Right ventricle myocardium inferior (tissue), 1 donor: ENCODE results near the gene TNFRSF8. TPM values are rescaled to one million over a fixed set of nuclear protein-coding genes. Genes with fewer than 3 reads are reported as not detected.

ENCODE experiments used
- ATAC-seq: fragments of 200-7000 bp; cut with Tn5 transposase; one replicate; pipeline ENCODE4 v1.9.1; 2020; ENCODE audit warnings: mild to moderate bottlenecking, moderate library complexity
- DNase-seq: peaks from one replicate; pipeline ENCODE4 v3.0.0; 2021; ENCODE audit errors: missing footprints
- intact Hi-C: fragments of 100-400 bp; cut with DNase I; formaldehyde crosslinking; loops from one replicate; pipeline ENCODE4 v1.11.0; 2022
- microRNA-seq: library from miRNA; unstranded; fragments of <30 nt; microRNA quantifications from one replicate; pipeline ENCODE4 v1.2.0, GENCODE V29; 2020
- total RNA-seq: library from RNA; stranded (reverse); fragmentation: NEBNext Ultra II Directional; extraction: Animal tissue kit (Norgen Biotek cat#: 25700); gene quantifications from one replicate; pipeline ENCODE4 v1.2.1, GENCODE V29; 2021
- donor health status: DM: no; HTN: yes; CAD: no; lungs with severe emphysema.

TNFRSF8 gene
- total RNA-seq, 1 donor from 2014 or later, result 0.92 TPM

DNA sequence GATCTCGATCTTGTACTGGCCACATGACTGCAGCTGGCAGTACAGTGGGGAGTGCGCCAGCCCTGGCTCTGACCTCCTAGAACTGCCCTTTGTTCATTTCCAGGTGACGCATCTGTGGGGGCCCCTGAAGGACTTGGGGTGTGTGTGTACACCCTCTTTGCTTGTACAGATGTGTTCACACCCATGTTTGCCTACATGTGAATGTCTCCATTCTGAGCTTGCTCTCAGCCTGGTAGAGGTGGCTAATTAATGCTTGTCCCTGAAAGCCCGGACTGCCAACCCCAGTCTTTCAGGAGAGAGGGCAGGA, 123.5 kb downstream of the TNFRSF8 start:
- intact Hi-C loops, result no loop called here
- DNase-seq (no peak), ATAC-seq (no peak)

DNA sequence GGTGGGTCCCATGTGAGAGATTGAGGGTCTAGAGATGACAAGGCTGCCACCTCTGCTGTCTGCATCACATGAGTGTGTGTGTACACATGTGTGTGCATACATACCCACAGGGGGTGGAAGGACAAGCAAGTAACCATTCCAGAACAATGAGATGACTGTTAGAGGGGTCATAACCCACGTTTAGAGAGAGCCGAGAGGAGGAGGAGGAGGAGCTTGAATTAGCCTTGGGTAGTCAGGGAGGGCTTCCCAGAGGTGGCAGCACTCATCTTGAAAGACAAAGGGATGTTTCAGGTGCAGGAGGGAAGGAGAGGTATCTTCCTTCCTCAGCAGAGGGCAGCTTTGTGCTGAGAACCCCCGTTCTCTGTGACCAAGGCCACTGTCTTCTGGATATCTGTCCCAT, 125.0 kb downstream of the TNFRSF8 start:
- ATAC-seq (no peak), DNase-seq (no peak)
- intact Hi-C loops, result no loop called here

DNA sequence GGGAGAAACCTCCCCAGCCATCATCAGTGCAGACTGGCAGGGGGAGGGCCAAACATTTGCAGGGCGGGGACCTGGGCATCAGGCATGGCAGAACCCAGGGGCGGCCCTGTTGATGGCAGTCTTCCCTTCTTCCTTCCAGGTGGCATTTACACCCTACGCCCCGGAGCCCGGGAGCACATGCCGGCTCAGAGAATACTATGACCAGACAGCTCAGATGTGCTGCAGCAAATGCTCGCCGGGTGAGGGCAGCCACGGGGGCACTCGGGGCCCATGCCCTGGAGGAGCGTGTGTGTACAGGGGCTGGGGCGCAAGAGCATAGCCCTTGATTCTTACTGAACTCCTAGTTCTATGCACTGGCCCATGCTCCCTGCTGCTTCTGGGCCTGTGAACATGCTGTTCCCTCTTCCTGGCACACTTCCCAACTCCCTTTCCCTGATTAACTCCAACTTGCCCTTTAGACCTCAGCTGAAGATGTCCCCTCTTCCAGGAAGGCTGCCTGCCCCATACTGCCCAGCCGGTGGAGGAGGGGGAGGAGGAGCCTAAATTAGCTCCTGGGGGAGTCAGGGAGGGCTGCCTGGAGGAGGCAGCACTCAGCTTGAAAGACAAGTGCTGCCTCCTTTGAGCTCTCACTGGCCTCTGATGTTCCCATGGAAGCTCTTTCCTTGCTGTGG, 125.7 kb downstream of the TNFRSF8 start:
- DNase-seq, result peak; percentile 42
- no peak for ATAC-seq
- intact Hi-C loops, result no loop called here

DNA sequence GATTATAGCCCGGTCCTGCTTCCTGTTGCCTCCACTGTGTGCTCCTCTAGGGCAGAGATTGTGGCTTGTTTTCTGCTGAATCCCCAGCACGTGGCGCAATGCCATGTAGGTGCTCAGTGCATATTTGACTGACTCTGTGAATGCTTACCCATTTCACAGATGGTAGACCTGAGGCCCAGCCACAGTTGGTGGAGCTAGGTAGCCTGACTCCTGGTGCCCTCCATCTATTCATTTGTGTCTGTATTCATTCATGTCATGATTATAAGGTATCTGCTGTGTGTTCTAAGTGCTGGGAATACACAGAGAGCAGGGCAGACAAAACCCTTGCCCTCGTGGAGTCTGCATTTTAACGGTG, 126.2 kb downstream of the TNFRSF8 start:
- ATAC-seq (no peak), DNase-seq (peak; percentile 26)
- intact Hi-C loops, result no loop called here

DNA sequence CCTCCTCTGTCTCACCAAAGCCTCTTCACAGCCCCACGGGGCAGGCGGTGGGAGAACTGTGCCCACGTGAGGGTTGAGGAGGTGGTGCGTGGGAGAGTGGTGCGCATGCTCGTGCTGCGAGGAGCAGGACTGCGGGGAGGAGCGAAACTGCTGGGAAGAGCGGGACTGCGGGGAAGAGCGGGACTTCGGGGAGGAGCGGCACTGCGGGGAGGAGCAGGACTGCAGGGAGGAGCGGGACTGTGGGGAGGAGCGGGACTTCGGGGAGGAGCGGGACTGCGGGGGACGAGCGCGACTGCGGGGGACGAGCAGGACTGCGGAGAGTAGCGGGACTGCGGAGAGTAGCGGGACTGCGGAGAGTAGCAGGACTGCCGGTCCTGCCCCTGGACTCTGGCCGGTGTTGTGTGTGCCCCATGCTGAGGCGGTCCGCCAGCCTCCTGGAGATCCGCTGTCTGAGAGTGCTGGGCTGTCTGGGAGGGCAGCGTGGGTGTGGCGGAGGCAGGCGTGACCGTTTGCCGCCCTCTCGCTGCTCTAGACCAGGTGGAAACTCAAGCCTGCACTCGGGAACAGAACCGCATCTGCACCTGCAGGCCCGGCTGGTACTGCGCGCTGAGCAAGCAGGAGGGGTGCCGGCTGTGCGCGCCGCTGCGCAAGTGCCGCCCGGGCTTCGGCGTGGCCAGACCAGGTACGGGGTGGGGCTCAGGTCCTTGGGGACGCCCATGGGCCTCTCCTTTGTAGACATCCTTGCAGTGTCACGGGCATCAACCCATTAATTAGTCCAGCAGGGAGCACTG, 128.3 kb downstream of the TNFRSF8 start:
- intact Hi-C loops, result no loop called here
- peak; percentile 60 for DNase-seq
- no peak for ATAC-seq

Small RNA genes lying within 50 kb of the gene (microRNA-seq; reads per million reads assigned to microRNA genes)
- gene MIR4632, result not detected
- gene MIR6729, result not detected
- not detected for gene MIR7846

Other genes with a start within 250 kb of the TNFRSF8 start
- gene NPPA, start 215.5 kb upstream of the TNFRSF8 start, total RNA-seq, result 8.2 TPM
- gene NPPB, start 204.4 kb upstream of the TNFRSF8 start, total RNA-seq, result 5.1 TPM
- 32.5 TPM for gene KIAA2013, start 136.9 kb upstream of the TNFRSF8 start, total RNA-seq
- gene PLOD1, start 128.6 kb upstream of the TNFRSF8 start, total RNA-seq, result 70.4 TPM
- gene MFN2, start 82.9 kb upstream of the TNFRSF8 start, total RNA-seq, result 697 TPM
- 12.3 TPM for gene MIIP, start 43.8 kb upstream of the TNFRSF8 start, total RNA-seq
- gene TNFRSF1B, start 103.7 kb downstream of the TNFRSF8 start, total RNA-seq, result 19.0 TPM
- gene VPS13D, start 166.7 kb downstream of the TNFRSF8 start, total RNA-seq, result 105 TPM